CD14-positive monocyte (primary cell): ENCODE results near the gene SAP30L. TPM values are rescaled to one million over a fixed set of nuclear protein-coding genes. Genes with fewer than 3 reads are reported as not detected.

Experiments used
- DNase-seq, 3 donors: peaks; one replicate each; pipeline ENCODE4 v3.0.0-alpha.2; 2011 to 2022
- H2AFZ ChIP-seq: 2 replicates; pipeline ENCODE4 v1.6.0; 2012; ENCODE audit warnings: mild to moderate bottlenecking, low read depth, low read length, inconsistent platforms; ENCODE audit not compliant: insufficient read depth, poor library complexity, severe bottlenecking
- H3K27ac ChIP-seq, 2 donors: 1 replicate in 1 of 2; 2 replicates in 1 of 2; pipeline ENCODE4 v1.5.1; 2012 to 2013; ENCODE audit warnings: low read length in 2 of 2, control low read depth in 1 of 2, inconsistent platforms in 1 of 2, low read depth in 1 of 2, mild to moderate bottlenecking in 1 of 2
- H3K27me3 ChIP-seq, 2 donors: one replicate each; pipeline versions ENCODE4 v1.6.0 to v1.6.1; 2011 to 2013; ENCODE audit warnings: low read length in 2 of 2; ENCODE audit not compliant: control insufficient read depth in 2 of 2, insufficient read depth in 2 of 2
- H3K36me3 ChIP-seq, 2 donors: replicated peaks in 1 of 2; 1 replicate in 1 of 2; 2 replicates in 1 of 2; pipeline versions ENCODE4 v1.5.1 to v1.6.1; 2012 to 2013; ENCODE audit warnings: low read length in 2 of 2, control low read depth in 1 of 2, inconsistent platforms in 1 of 2, mild to moderate bottlenecking in 1 of 2; ENCODE audit not compliant: insufficient read depth in 2 of 2, control insufficient read depth in 1 of 2
- H3K4me1 ChIP-seq, 2 donors: 1 replicate in 1 of 2; 2 replicates in 1 of 2; pipeline versions ENCODE4 v1.5.1 to v1.6.1; 2012 to 2013; ENCODE audit warnings: low read length in 2 of 2, control low read depth in 1 of 2, inconsistent platforms in 1 of 2, mild to moderate bottlenecking in 1 of 2, moderate library complexity in 1 of 2; ENCODE audit not compliant: insufficient read depth in 2 of 2, control insufficient read depth in 1 of 2
- H3K4me2 ChIP-seq: replicated peaks from 2 replicates; pipeline ENCODE3; 2012; ENCODE audit warnings: low read length, moderate library complexity, mild to moderate bottlenecking; ENCODE audit not compliant: poor library complexity, severe bottlenecking; ENCODE audit errors: extremely low read depth
- H3K4me3 ChIP-seq, 3 experiments: fragments of 200-600 bp in 1 of 3; sonication (generic) in 1 of 3; replicated peaks in 1 of 3; 1 replicate in 2 of 3; 2 replicates in 1 of 3; pipeline ENCODE4 v1.5.1; 2011 to 2013; ENCODE audit warnings: low read length in 3 of 3, mild to moderate bottlenecking in 3 of 3, control low read depth in 2 of 3, low read depth in 2 of 3, inconsistent platforms in 1 of 3, moderate library complexity in 1 of 3
- H3K79me2 ChIP-seq: 2 replicates; pipeline ENCODE4 v1.6.0; 2012; ENCODE audit warnings: mild to moderate bottlenecking, control low read depth, inconsistent platforms, low read length, moderate library complexity; ENCODE audit not compliant: insufficient read depth
- H3K9ac ChIP-seq: 2 replicates; pipeline ENCODE4 v1.6.0; 2017; ENCODE audit warnings: low read length, mild to moderate bottlenecking; ENCODE audit not compliant: insufficient read depth, poor library complexity, severe bottlenecking
- H3K9me3 ChIP-seq, 2 donors: replicated peaks in 1 of 2; 1 replicate in 1 of 2; 2 replicates in 1 of 2; pipeline versions ENCODE4 v1.5.1 to v1.6.1; 2012 to 2013; ENCODE audit warnings: low read length in 2 of 2, control low read depth in 1 of 2; ENCODE audit not compliant: control insufficient read depth in 1 of 2, insufficient read depth in 1 of 2
- H4K20me1 ChIP-seq: 2 replicates; pipeline ENCODE4 v1.6.0; 2012; ENCODE audit warnings: mild to moderate bottlenecking, low read length, control low read depth, moderate library complexity; ENCODE audit not compliant: insufficient read depth
- H3K27ac Mint-ChIP-seq, 7 donors: one replicate each; pipeline ENCODE4 v1.8.0; 2020; ENCODE audit warnings: mild to moderate bottlenecking in 7 of 7, mixed read lengths in 7 of 7, moderate library complexity in 6 of 7, inconsistent platforms in 2 of 7
- H3K27me3 Mint-ChIP-seq, 3 donors: one replicate each; pipeline ENCODE4 v1.8.0; 2021 to 2022; ENCODE audit warnings: low read depth in 3 of 3, mild to moderate bottlenecking in 3 of 3, mixed read lengths in 3 of 3, moderate library complexity in 3 of 3, inconsistent platforms in 1 of 3
- H3K36me3 Mint-ChIP-seq, 2 donors: one replicate each; pipeline ENCODE4 v1.8.0; 2020; ENCODE audit warnings: mixed read lengths in 2 of 2, inconsistent platforms in 1 of 2, mild to moderate bottlenecking in 1 of 2
- H3K4me1 Mint-ChIP-seq: one replicate; pipeline ENCODE4 v1.8.0; 2020; ENCODE audit warnings: mild to moderate bottlenecking, mixed read lengths
- H3K4me3 Mint-ChIP-seq, 2 donors: one replicate each; pipeline ENCODE4 v1.8.0; 2020; ENCODE audit warnings: mild to moderate bottlenecking in 2 of 2, mixed read lengths in 2 of 2, moderate library complexity in 1 of 2
- H3K9me3 Mint-ChIP-seq, 7 donors: one replicate each; pipeline ENCODE4 v1.8.0; 2020 to 2022; ENCODE audit warnings: mixed read lengths in 7 of 7, mild to moderate bottlenecking in 6 of 7, moderate library complexity in 6 of 7, inconsistent platforms in 2 of 7
- WGBS: methylation state at CpG from one replicate; pipeline ENCODE4 v1.1.5; 2013; ENCODE audit warnings: missing lambda C conversion rate; ENCODE audit not compliant: insufficient coverage; 5-methylcytosine and 5-hydroxymethylcytosine counted together
- intact Hi-C, 2 donors: fragments of 100-400 bp; cut with micrococcal nuclease; formaldehyde crosslinking; loops; one replicate each; pipeline versions ENCODE4 v1.15.0 to v1.15.1; 2023
- polyA plus RNA-seq, 3 donors: library from polyadenylated mRNA; depleted of rRNA in 1 of 3; unstranded in 2 of 3; stranded (reverse) in 1 of 3; fragments of 300-500 nt in 2 of 3; fragments of >200 nt in 1 of 3; fragmentation: Illumina TruSeq in 2 of 3; gene quantifications; 1 replicate in 2 of 3; 2 replicates in 1 of 3; pipeline ENCODE4 v1.2.3, GENCODE V29; 2012 to 2021
- TF ChIP-seq, protein P1 (sequence below): fragments of 200-600 bp; IDR thresholded peaks from one replicate; pipeline ENCODE4 v1.8.0; 2022; ENCODE audit warnings: antibody characterized with exemption, mild to moderate bottlenecking

The SAP30L gene
- polyA plus RNA-seq, 3 donors, result 21.1 to 36.1 (median 29.4) TPM

DNA sequence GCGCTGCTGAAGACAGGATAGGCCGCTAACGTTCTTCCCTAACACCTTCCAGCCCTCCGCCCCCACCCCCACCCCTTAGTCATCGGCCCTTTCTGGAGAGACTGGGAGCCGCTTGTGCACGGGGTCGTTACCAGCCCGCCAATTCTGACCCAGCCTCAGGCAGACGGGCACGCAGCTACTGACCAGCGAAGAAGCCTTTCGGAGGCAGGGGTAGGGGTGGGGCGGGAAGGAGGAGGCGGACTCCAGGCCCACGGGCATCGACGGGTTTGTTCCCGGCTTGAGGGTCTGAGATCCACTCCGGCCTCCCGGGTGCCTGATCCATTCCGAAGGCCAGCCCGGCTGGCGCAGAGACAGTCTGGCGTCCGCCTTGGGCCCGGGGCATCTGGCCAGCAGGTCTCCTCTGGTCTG is 33.0 kb downstream of the SAP30L start:
- Mint-ChIP-seq H3K27me3 (peaks cover 98 to 100% (median 99%) of the 10 kb centered on the region in 3 donors), H3K4me3 (peak overlapping the region in 1 of 2 donors; percentile 87), H3K4me1 (peaks cover 49% of the 10 kb centered on the region), H3K9me3 (peaks cover 0 to 44% (median 19%) of the 10 kb centered on the region in 7 donors), H3K27ac (no peak overlapping the region), H3K36me3 (peaks cover 8 to 14% of the 10 kb centered on the region in 2 donors)
- 3% methylated on average over 17 of the region's 27 CpGs for WGBS
- TF ChIP-seq, protein P1, sequence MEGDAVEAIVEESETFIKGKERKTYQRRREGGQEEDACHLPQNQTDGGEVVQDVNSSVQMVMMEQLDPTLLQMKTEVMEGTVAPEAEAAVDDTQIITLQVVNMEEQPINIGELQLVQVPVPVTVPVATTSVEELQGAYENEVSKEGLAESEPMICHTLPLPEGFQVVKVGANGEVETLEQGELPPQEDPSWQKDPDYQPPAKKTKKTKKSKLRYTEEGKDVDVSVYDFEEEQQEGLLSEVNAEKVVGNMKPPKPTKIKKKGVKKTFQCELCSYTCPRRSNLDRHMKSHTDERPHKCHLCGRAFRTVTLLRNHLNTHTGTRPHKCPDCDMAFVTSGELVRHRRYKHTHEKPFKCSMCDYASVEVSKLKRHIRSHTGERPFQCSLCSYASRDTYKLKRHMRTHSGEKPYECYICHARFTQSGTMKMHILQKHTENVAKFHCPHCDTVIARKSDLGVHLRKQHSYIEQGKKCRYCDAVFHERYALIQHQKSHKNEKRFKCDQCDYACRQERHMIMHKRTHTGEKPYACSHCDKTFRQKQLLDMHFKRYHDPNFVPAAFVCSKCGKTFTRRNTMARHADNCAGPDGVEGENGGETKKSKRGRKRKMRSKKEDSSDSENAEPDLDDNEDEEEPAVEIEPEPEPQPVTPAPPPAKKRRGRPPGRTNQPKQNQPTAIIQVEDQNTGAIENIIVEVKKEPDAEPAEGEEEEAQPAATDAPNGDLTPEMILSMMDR, result no peak
- Histone ChIP-seq H3K27me3 (peaks cover 95 to 100% of the 10 kb centered on the region in 2 donors), H3K4me3 (no peak overlapping the region), H3K79me2 (no peaks in the 10 kb centered on the region), H3K27ac (no peak overlapping the region), H3K4me1 (peaks cover 10 to 26% of the 10 kb centered on the region in 2 donors), H3K9ac (no peak overlapping the region), H3K4me2 (no peak overlapping the region), H4K20me1 (no peaks in the 10 kb centered on the region), H2AFZ (no peak overlapping the region), H3K9me3 (peaks cover 0 to 84% of the 10 kb centered on the region in 2 donors), H3K36me3 (no peaks in the 10 kb centered on the region)
- intact Hi-C loops, result no loop called here
- no peak for DNase-seq

- no peaks in the 10 kb centered on the region for H4K20me1 ChIP-seq
- H3K9ac ChIP-seq, result no peak overlapping the region
- TF ChIP-seq, protein P1, result no peak
- intact Hi-C loops, result no loop called here
- H3K79me2 ChIP-seq, result no peaks in the 10 kb centered on the region
- H3K27me3 ChIP-seq, result peaks cover 95 to 100% of the 10 kb centered on the region in 2 donors
- H3K27ac Mint-ChIP-seq, result no peak overlapping the region
- peaks cover 0 to 43% (median 22%) of the 10 kb centered on the region in 7 donors for H3K9me3 Mint-ChIP-seq
- H3K27me3 Mint-ChIP-seq, result peaks cover 98 to 100% (median 99%) of the 10 kb centered on the region in 3 donors
- no peak overlapping the region for H3K4me3 ChIP-seq
- no peaks in the 10 kb centered on the region for H3K36me3 ChIP-seq
- no peak overlapping the region for H3K4me2 ChIP-seq
- H3K4me3 Mint-ChIP-seq, result peak overlapping the region in 1 of 2 donors; percentile 87
- no peak overlapping the region for H2AFZ ChIP-seq
- peaks cover 0 to 81% of the 10 kb centered on the region in 2 donors for H3K9me3 ChIP-seq
- no peak overlapping the region for H3K27ac ChIP-seq
- peaks cover 10 to 26% of the 10 kb centered on the region in 2 donors for H3K4me1 ChIP-seq
- peaks cover 46% of the 10 kb centered on the region for H3K4me1 Mint-ChIP-seq
- 2% methylated on average over 37 of the region's 44 CpGs for WGBS
- DNase-seq, result no peak
- H3K36me3 Mint-ChIP-seq, result peaks cover 8 to 18% of the 10 kb centered on the region in 2 donors
These were observed 33.6 kb downstream of the SAP30L start for GRCh38 chr5:154479160-154479943.
